HepG2 (cell line): ENCODE results near the gene GGA1.

ENCODE experiments used
- CREB1 ChIP-seq, 2 experiments: fragments of 450-650 bp in 1 of 2; IDR thresholded peaks; 2 replicates each; pipeline ENCODE4 v1.6.1; 2016 to 2017; ENCODE audit warnings: control low read depth in 1 of 2, mild to moderate bottlenecking in 1 of 2, missing compliant biosample characterization in 1 of 2, missing genetic modification characterization in 1 of 2
- IRF1 ChIP-seq: sonication (generic); formaldehyde crosslinking; IDR thresholded peaks from 2 replicates; pipeline ENCODE4 v1.4.0; 2020; ENCODE audit warnings: low read depth, mild to moderate bottlenecking, missing genetic modification reagents

- TF ChIP-seq IRF1 (CRISPR knock-in tag) (no peak), CREB1 (IDR thresholded peaks at IDR 0.05) (no peak), CREB1 (CRISPR knock-in tag; IDR thresholded peaks at IDR 0.05) (no peak)
Measured at GRCh38 chr22:37654563-37655251, 46.1 kb downstream of the GGA1 start.
